Sigmoid colon (tissue), 4 donors: ENCODE data around the gene NUP62.

Source experiments
- EP300 ChIP-seq, 4 donors: sonication (generic); formaldehyde crosslinking; IDR thresholded peaks; one replicate each; pipeline ENCODE4 v1.6.1; 2017; ENCODE audit warnings: antibody characterized with exemption in 4 of 4
- POLR2AphosphoS5 ChIP-seq, 4 donors: sonication (generic); formaldehyde crosslinking; IDR thresholded peaks; one replicate each; pipeline ENCODE4 v1.6.1; 2017; ENCODE audit warnings: antibody characterized with exemption in 4 of 4

GRCh38 chr19:49888510-49888824 lies 40.8 kb downstream of the NUP62 start:
- TF ChIP-seq POLR2AphosphoS5 (IDR thresholded peaks at IDR 0.05), result no peak
- TF ChIP-seq EP300 (IDR thresholded peaks at IDR 0.05), result no peak
